Mesodermal cell (in vitro differentiated cells): ENCODE measurements around the gene CLDND1.

Experiments
- H3K27ac ChIP-seq: 2 replicates; pipeline ENCODE4 v1.7.0; 2013; ENCODE audit warnings: mild to moderate bottlenecking, low read depth, low read length, moderate library complexity; ENCODE audit not compliant: severe bottlenecking
- H3K36me3 ChIP-seq: 2 replicates; pipeline ENCODE4 v1.7.1; 2013; ENCODE audit warnings: mild to moderate bottlenecking, low read length, moderate library complexity; ENCODE audit not compliant: control insufficient read depth, insufficient read depth
- H3K4me1 ChIP-seq: one replicate; pipeline ENCODE4 v1.7.1; 2013; ENCODE audit warnings: mild to moderate bottlenecking, low read length; ENCODE audit not compliant: insufficient read depth, control insufficient read depth, poor library complexity, severe bottlenecking
- H3K4me3 ChIP-seq: 2 replicates; pipeline ENCODE4 v1.7.0; 2013; ENCODE audit warnings: low read length, control low read depth, mild to moderate bottlenecking; ENCODE audit not compliant: insufficient read depth, poor library complexity, severe bottlenecking; ENCODE audit errors: extremely low read depth
- H3K9me3 ChIP-seq: 2 replicates; pipeline ENCODE4 v1.7.1; 2013; ENCODE audit warnings: mild to moderate bottlenecking, low read length, moderate library complexity; ENCODE audit not compliant: control insufficient read depth
- WGBS, 2 experiments: methylation state at CpG; one replicate each; pipeline ENCODE4 v1.1.5; 2013; ENCODE audit warnings: missing lambda C conversion rate in 2 of 2; ENCODE audit not compliant: insufficient coverage in 2 of 2; 5-methylcytosine and 5-hydroxymethylcytosine counted together

Gene CLDND1

GRCh38 chr3:98558100-98558827 is 35.6 kb upstream of the CLDND1 start:
- H3K4me3 ChIP-seq: no peak overlapping the region
- WGBS, 2 experiments: 72 to 88% methylated on average over 2 to 4 of the region's 6 CpGs
- H3K9me3 ChIP-seq: no peaks in the 10 kb centered on the region
- H3K27ac ChIP-seq: no peak overlapping the region
- H3K4me1 ChIP-seq: no peaks in the 10 kb centered on the region
- H3K36me3 ChIP-seq: no peaks in the 10 kb centered on the region

GRCh38 chr3:98557324-98558010 is 34.8 kb upstream of the CLDND1 start:
- H3K4me3 ChIP-seq: no peak overlapping the region
- 76 to 100% methylated on average over 1 to 2 of the region's 4 CpGs for WGBS, 2 experiments
- H3K27ac ChIP-seq: no peak overlapping the region
- no peaks in the 10 kb centered on the region for H3K36me3 ChIP-seq
- no peaks in the 10 kb centered on the region for H3K9me3 ChIP-seq
- H3K4me1 ChIP-seq: no peaks in the 10 kb centered on the region

GRCh38 chr3:98556164-98557130 is 33.7 kb upstream of the CLDND1 start:
- no peaks in the 10 kb centered on the region for H3K9me3 ChIP-seq
- no peak overlapping the region for H3K27ac ChIP-seq
- no peaks in the 10 kb centered on the region for H3K4me1 ChIP-seq
- no peaks in the 10 kb centered on the region for H3K36me3 ChIP-seq
- no peak overlapping the region for H3K4me3 ChIP-seq
- 81 to 90% methylated on average over 3 to 4 of the region's 7 CpGs for WGBS, 2 experiments

GRCh38 chr3:98555025-98555379 is 32.3 kb upstream of the CLDND1 start:
- Histone ChIP-seq H3K27ac (no peak overlapping the region), H3K4me1 (no peaks in the 10 kb centered on the region)
- 20 to 92% methylated on average over 1 of the region's 4 CpGs for whole genome bisulfite sequencing, 2 experiments

GRCh38 chr3:98554580-98554979 is 31.9 kb upstream of the CLDND1 start:
- H3K27ac ChIP-seq: no peak overlapping the region
- no CpG with 5 or more reads among the region's 2 CpGs for WGBS, 2 experiments
- H3K4me3 ChIP-seq: no peak overlapping the region

More at GRCh38 chr3:98555025-98555379, 32.3 kb upstream of the CLDND1 start:
- no peaks in the 10 kb centered on the region for H3K36me3 ChIP-seq
- no peaks in the 10 kb centered on the region for H3K9me3 ChIP-seq
- H3K4me3 ChIP-seq: no peak overlapping the region

GRCh38 chr3:98553753-98554152 is 31.1 kb upstream of the CLDND1 start:
- no peaks in the 10 kb centered on the region for H3K9me3 ChIP-seq
- H3K27ac ChIP-seq: no peak overlapping the region
- no peaks in the 10 kb centered on the region for H3K4me1 ChIP-seq
- no peak overlapping the region for H3K4me3 ChIP-seq
- 100% methylated on average over 1 of the region's 2 CpGs; no CpG with 5 or more reads in 1 of the 2 experiments for WGBS, 2 experiments
- H3K36me3 ChIP-seq: no peaks in the 10 kb centered on the region

More at GRCh38 chr3:98554580-98554979, 31.9 kb upstream of the CLDND1 start:
- no peaks in the 10 kb centered on the region for H3K9me3 ChIP-seq
- H3K4me1 ChIP-seq: no peaks in the 10 kb centered on the region
- no peaks in the 10 kb centered on the region for H3K36me3 ChIP-seq

GRCh38 chr3:98553021-98553563 is 30.4 kb upstream of the CLDND1 start:
- Histone ChIP-seq H3K27ac (no peak overlapping the region), H3K4me1 (no peaks in the 10 kb centered on the region), H3K9me3 (no peaks in the 10 kb centered on the region), H3K4me3 (no peak overlapping the region), H3K36me3 (no peaks in the 10 kb centered on the region)
- WGBS, 2 experiments: 90 to 93% methylated on average over 2 to 3 of the region's 6 CpGs

GRCh38 chr3:98552232-98553020 is 29.7 kb upstream of the CLDND1 start:
- Histone ChIP-seq H3K4me3 (no peak overlapping the region), H3K36me3 (no peaks in the 10 kb centered on the region), H3K27ac (no peak overlapping the region), H3K4me1 (no peaks in the 10 kb centered on the region), H3K9me3 (no peaks in the 10 kb centered on the region)
- WGBS, 2 experiments: 33 to 59% methylated on average over 1 to 2 of the region's 4 CpGs

GRCh38 chr3:98551754-98552153 is 29.1 kb upstream of the CLDND1 start:
- no peaks in the 10 kb centered on the region for H3K36me3 ChIP-seq
- H3K27ac ChIP-seq: no peak overlapping the region
- no peaks in the 10 kb centered on the region for H3K9me3 ChIP-seq
- H3K4me1 ChIP-seq: no peaks in the 10 kb centered on the region
- no CpG with 5 or more reads among the region's 3 CpGs for WGBS, 2 experiments
- H3K4me3 ChIP-seq: no peak overlapping the region

GRCh38 chr3:98551236-98551635 is 28.5 kb upstream of the CLDND1 start:
- WGBS, 2 experiments: 100% methylated on average over 1 of the region's 2 CpGs; no CpG with 5 or more reads in 1 of the 2 experiments
- H3K4me3 ChIP-seq: no peak overlapping the region
- no peak overlapping the region for H3K27ac ChIP-seq
- H3K36me3 ChIP-seq: no peaks in the 10 kb centered on the region
- no peaks in the 10 kb centered on the region for H3K4me1 ChIP-seq
- H3K9me3 ChIP-seq: no peaks in the 10 kb centered on the region
